Measurements from ENCODE around the gene USP38. TPM values are rescaled to one million over a fixed set of nuclear protein-coding genes. Genes with fewer than 3 reads are reported as not detected.

The USP38 gene
- polyA plus RNA-seq, 1 of the 3 experiments (the other 2 are of a cell fraction), result 4.3 TPM

- TF ChIP-seq USF2 (IDR thresholded peaks at IDR 0.05; ENCODE audit: borderline replicate concordance, low read depth, low read length) (no peak), CHD2 (IDR thresholded peaks at IDR 0.05; ENCODE audit: low read length, partially characterized antibody) (peak; percentile 61), TEAD4 (IDR thresholded peaks at IDR 0.05; ENCODE audit: borderline replicate concordance, insufficient read depth) (no peak), ZBTB33 (IDR thresholded peaks at IDR 0.05; ENCODE audit: borderline replicate concordance, low read depth) (no peak), EP300 (IDR thresholded peaks at IDR 0.05; ENCODE audit: borderline replicate concordance in 1 of 2, low read depth in 1 of 2, low read length in 1 of 2) (peak in 1 of 2 experiments; percentile 7; a peak in 1 of 4 replicates), RFX5 (IDR thresholded peaks at IDR 0.05; ENCODE audit: low read length) (no peak; the same call in 1 of the 2 replicates), FOXM1 (IDR thresholded peaks at IDR 0.05; ENCODE audit: low read depth) (no peak), YY1 (IDR thresholded peaks at IDR 0.05; ENCODE audit: low read depth) (peak; percentile 71), TCF12 (IDR thresholded peaks at IDR 0.05) (peak; percentile 19; the same call in 1 of the 2 replicates)
These were observed at the start of gene USP38 (continued) for GRCh38 chr4:143184503-143185252.

- DNase-seq, result no peak
- H3K79me2 ChIP-seq (ENCODE audit: insufficient read depth), result no peaks in the 10 kb centered on the region
- 61% methylated on average over 5 of the region's 5 CpGs for WGBS (ENCODE audit: low lambda C conversion rate)
- H3K9me2 ChIP-seq, result no peaks in the 10 kb centered on the region
- no peaks in the 10 kb centered on the region for H3F3A ChIP-seq (replicated peaks; ENCODE audit: insufficient read depth)
- TF ChIP-seq CTCF (IDR thresholded peaks at IDR 0.05), result no peak
- TF ChIP-seq SMC3 (IDR thresholded peaks at IDR 0.05; ENCODE audit: low read depth, low read length), result no peak
- TF ChIP-seq ELF1 (IDR thresholded peaks at IDR 0.05), result no peak
- no peak for TF ChIP-seq EZH2phosphoT487 (IDR thresholded peaks at IDR 0.05; ENCODE audit: borderline replicate concordance, low read depth)
- TF ChIP-seq GABPA (IDR thresholded peaks at IDR 0.05; ENCODE audit: low read depth), result no peak
- H3K9ac ChIP-seq, result no peak overlapping the region
- CTCF ChIA-PET, result no interaction called here
- H4K20me1 ChIP-seq (ENCODE audit: insufficient read depth), result no peaks in the 10 kb centered on the region
- H3K4me3 ChIP-seq (ENCODE audit: low read depth in 2 of 2, low read length in 1 of 2), result no peak overlapping the region
- no peaks in the 10 kb centered on the region for H3K9me3 ChIP-seq
- no peak overlapping the region for H3K4me2 ChIP-seq
- H2AFZ ChIP-seq (ENCODE audit: low read depth), result no peak overlapping the region
- POLR2A ChIA-PET, result no interaction called here
- no peaks in the 10 kb centered on the region for H3K4me1 ChIP-seq (ENCODE audit: control insufficient read depth in 1 of 2, insufficient read depth in 2 of 2, low read depth in 1 of 2, low read length in 1 of 2)
- no peaks in the 10 kb centered on the region for H3K36me3 ChIP-seq (replicated peaks in 1 of 2; ENCODE audit: control insufficient read depth in 1 of 2, insufficient read depth in 2 of 2, low read length in 1 of 2)
- H3K27me3 ChIP-seq (ENCODE audit: insufficient read depth), result no peaks in the 10 kb centered on the region
- no peak overlapping the region for H3K27ac ChIP-seq (ENCODE audit: low read depth in 2 of 2, low read length in 1 of 2)
These were observed 49.4 kb upstream of the USP38 start for GRCh38 chr4:143135358-143135757.

Data from SK-N-SH (cell line).